ENCODE measurements around the gene SPATS2.
A peak's percentile ranks its signal among the peaks of the same experiment; 100 is the strongest.

SPATS2 gene

DNA sequence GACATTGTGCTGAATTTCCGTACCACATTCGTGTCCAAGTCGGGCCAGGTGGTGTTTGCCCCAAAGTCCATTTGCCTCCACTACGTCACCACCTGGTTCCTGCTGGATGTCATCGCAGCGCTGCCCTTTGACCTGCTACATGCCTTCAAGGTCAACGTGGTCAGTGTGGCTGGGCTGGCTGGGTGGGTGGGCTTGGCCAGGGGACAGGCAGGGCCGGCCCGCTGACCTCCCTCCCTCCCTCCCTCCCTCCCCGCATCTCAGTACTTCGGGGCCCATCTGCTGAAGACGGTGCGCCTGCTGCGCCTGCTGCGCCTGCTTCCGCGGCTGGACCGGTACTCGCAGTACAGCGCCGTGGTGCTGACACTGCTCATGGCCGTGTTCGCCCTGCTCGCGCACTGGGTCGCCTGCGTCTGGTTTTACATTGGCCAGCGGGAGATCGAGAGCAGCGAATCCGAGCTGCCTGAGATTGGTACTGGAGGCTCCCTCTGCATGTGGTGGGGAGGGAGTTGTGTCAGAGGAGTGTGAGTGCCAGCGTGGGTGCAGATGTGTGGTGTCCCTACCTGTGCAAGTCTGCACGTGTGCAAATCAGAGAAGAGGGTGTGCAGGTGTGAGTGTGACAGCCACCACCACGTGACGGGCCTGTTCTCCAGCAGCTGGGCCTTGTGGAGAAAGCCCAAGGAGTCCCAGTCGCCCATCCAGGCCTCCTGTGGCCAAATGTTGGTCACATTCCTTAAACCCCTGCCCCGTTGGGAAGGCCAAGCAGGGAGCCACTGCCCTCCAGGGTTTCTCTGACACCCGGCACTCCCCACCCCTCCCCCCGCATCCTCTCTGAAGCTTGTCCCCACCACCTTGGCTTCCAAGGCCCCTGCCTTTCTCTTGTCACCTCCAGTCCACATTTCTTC, 176.9 kb downstream of the SPATS2 start:
- ATAC-seq (replicated peaks): no peak
- Mint-ChIP-seq H3K9me3 (no peaks in the 10 kb centered on the region), H3K27ac (no peak overlapping the region), H3K27me3 (peaks cover 22 to 54% of the 10 kb centered on the region in 2 donors), H3K4me1 (ENCODE audit: low read depth in 2 of 2) (peaks cover 12 to 19% of the 10 kb centered on the region in 2 donors), H3K4me3 (no peak overlapping the region), H3K36me3 (ENCODE audit: insufficient read depth) (no peaks in the 10 kb centered on the region)
- no peak for DNase-seq

DNA sequence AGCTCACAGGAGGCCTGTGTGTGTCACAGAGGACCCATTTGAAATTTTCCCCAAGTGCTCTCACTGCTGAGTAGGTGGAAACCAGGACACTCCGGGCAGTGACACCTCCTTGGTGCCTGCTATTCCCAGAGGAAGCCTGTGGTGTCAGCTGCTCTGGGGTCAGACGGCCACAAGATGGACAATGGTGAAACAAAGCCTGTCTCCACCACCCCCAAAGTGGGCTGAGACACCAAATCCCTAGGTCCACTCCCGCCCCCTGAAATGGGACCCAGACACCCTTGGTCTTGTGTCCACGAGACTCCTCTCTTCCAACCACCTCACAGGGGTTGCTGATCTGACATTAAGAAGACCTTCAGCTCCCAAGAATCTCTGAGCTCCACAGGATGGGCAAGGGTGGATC, 178.6 kb downstream of the SPATS2 start:
- DNase-seq: no peak
- Mint-ChIP-seq H3K27ac (no peak overlapping the region), H3K27me3 (peaks cover 30 to 60% of the 10 kb centered on the region in 2 donors), H3K4me3 (no peak overlapping the region), H3K9me3 (no peaks in the 10 kb centered on the region), H3K4me1 (ENCODE audit: low read depth in 2 of 2) (peaks cover 5 to 9% of the 10 kb centered on the region in 2 donors), H3K36me3 (ENCODE audit: insufficient read depth) (no peaks in the 10 kb centered on the region)
- ATAC-seq (replicated peaks): no peak

DNA sequence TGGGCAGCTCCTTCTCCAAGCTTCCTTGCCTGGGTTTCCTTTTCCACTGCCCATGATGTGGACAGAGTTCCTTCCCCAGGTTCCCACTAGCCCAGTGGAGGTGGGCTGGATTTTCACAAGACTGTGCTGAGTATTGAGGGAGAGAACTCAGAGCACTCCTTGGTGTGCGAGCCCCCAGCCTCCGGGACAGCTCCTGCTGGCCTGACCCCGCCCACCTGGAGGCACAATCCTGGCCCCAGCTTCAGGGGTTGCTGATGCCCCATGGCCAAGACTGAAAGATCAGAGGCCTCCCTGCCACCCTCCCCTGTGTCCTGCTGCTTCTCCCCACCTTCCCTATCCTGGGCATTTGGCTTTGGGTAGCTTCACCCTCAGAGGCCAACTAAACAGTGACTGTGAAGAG, 179.2 kb downstream of the SPATS2 start:
- H3K27me3 Mint-ChIP-seq: peaks cover 30 to 62% of the 10 kb centered on the region in 2 donors
- peaks cover 2 to 9% of the 10 kb centered on the region in 2 donors for H3K4me1 Mint-ChIP-seq (ENCODE audit: low read depth in 2 of 2)

DNA sequence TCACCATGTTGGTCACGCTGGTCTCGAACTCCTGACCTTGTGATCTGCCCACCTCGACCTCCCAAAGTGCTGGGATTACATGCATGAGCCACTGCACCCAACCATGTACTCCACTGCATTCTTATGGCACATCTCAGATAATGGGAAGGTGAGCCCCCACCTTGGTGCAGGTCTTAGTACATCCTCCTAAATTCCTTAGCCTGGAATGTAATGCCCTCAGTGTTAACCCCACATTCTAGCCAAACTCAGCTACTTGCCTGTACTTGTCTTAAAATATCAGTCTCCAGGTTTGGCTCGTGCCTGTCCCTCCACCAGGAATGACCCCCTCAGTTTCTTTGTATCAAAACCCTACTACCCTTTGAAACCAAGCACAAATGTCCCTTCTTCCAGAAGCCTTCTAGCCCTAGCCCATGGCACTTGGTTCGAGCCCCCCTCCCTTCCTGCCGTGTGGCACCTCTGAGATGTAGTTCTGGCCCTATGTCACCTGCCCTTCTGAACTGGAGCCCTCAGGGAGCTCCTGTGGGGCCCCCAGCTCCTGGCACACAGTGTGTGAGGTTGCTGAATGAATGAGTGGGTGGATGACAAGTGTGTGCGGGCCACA, 179.9 kb downstream of the SPATS2 start:
- Mint-ChIP-seq H3K4me3 (no peak overlapping the region), H3K4me1 (ENCODE audit: low read depth in 2 of 2) (peaks cover 0 to 9% of the 10 kb centered on the region in 2 donors), H3K36me3 (ENCODE audit: insufficient read depth) (no peaks in the 10 kb centered on the region), H3K9me3 (no peaks in the 10 kb centered on the region), H3K27me3 (peaks cover 30 to 62% of the 10 kb centered on the region in 2 donors), H3K27ac (peak overlapping the region in 1 of 2 donors; percentile 36)
- DNase-seq (no peak), ATAC-seq (replicated peaks) (no peak)

More for the DNA sequence above, 179.2 kb downstream of the SPATS2 start:
- Mint-ChIP-seq H3K4me3 (no peak overlapping the region), H3K27ac (no peak overlapping the region), H3K36me3 (ENCODE audit: insufficient read depth) (no peaks in the 10 kb centered on the region), H3K9me3 (no peaks in the 10 kb centered on the region)
- DNase-seq: no peak
- ATAC-seq (replicated peaks): no peak

DNA sequence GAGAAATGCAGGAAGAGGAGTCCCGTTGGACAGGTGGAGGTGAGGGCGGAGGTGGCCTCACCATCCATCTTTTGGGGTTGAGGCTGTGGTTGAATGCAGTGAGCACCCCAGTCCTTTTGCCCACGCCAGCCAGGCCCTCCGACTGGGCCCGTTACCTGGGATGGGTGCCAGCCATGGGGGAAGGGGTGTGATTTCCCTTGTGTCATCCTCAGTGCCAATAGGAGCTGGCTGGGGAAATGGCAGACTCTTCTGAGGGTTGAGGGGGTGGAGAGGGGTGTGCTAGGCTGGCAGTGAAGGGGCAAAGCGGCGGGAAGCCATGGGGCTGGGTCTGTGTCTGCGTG, 181.2 kb downstream of the SPATS2 start:
- ATAC-seq (replicated peaks) (no peak), DNase-seq (no peak)
- Mint-ChIP-seq H3K36me3 (ENCODE audit: insufficient read depth) (no peaks in the 10 kb centered on the region), H3K27me3 (peaks cover 30 to 62% of the 10 kb centered on the region in 2 donors), H3K4me1 (ENCODE audit: low read depth in 2 of 2) (peaks cover 4 to 10% of the 10 kb centered on the region in 2 donors), H3K4me3 (peak overlapping the region; percentile 62 to 73), H3K9me3 (no peaks in the 10 kb centered on the region), H3K27ac (no peak overlapping the region)

DNA sequence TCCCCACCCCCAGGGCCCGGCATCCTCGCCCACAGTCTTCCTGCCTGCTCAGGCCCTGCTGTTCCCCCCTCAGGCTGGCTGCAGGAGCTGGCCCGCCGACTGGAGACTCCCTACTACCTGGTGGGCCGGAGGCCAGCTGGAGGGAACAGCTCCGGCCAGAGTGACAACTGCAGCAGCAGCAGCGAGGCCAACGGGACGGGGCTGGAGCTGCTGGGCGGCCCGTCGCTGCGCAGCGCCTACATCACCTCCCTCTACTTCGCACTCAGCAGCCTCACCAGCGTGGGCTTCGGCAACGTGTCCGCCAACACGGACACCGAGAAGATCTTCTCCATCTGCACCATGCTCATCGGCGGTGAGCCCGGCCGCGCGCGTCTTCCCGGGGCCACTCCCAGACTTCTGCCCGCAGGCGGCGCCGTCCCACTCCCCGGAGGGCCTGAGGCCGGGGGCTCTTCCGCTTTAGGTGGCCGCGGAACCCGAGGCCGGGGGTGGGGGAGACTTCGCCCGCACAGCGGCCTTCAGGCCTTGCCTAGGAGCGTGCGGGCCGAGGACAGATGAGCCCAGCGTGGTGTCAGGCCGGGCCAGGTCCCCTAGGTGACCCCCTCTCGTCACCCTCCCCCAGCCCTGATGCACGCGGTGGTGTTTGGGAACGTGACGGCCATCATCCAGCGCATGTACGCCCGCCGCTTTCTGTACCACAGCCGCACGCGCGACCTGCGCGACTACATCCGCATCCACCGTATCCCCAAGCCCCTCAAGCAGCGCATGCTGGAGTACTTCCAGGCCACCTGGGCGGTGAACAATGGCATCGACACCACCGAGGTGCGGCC, 181.8 kb downstream of the SPATS2 start:
- Mint-ChIP-seq H3K27me3 (peaks cover 30 to 62% of the 10 kb centered on the region in 2 donors), H3K27ac (no peak overlapping the region), H3K4me1 (ENCODE audit: low read depth in 2 of 2) (peaks cover 6 to 13% of the 10 kb centered on the region in 2 donors), H3K36me3 (ENCODE audit: insufficient read depth) (peaks cover under 1% of the 10 kb centered on the region), H3K4me3 (peak overlapping the region; percentile 62 to 73), H3K9me3 (no peaks in the 10 kb centered on the region)
- no peak for DNase-seq
- ATAC-seq (replicated peaks): peak; percentile 55

DNA sequence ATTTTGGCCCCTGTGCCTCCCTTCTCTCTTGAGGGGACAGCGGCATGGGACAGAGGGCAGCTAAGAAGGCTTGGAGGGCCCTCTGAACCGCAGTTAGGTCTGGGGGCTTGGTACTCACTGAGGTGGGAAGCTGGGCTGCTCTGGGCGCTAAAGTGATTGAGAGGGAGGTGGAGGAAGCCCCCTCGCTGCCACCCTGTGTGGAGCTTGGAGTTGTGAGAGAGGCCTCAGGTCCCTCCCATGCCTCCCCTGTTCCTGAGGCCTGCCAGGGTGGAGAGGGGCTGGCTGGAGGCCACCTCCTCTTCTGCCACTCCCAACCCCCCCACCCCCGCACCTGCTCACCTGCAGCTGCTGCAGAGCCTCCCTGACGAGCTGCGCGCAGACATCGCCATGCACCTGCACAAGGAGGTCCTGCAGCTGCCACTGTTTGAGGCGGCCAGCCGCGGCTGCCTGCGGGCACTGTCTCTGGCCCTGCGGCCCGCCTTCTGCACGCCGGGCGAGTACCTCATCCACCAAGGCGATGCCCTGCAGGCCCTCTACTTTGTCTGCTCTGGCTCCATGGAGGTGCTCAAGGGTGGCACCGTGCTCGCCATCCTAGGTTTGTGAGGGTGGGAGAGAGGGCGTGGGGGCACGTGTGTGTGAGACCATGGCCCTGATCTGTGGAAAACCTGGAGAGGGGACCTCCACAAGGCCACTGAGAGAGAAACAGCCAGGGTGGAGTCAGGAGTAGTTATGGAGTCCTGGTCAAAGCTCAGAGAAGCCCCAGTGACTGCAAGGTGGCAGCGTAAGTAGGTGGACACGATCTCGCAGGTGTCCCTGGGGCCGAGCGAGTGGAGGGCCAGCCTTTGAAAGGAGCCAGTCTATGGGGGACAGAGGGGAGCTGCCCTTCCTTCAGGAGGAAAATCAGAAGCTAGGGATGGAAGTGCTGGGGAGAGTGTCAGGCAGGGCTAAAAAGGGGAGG, 182.8 kb downstream of the SPATS2 start:
- no peak overlapping the region for H3K27ac Mint-ChIP-seq
- ATAC-seq (replicated peaks) (no peak), DNase-seq (no peak)
- peaks cover 30 to 58% of the 10 kb centered on the region in 2 donors for H3K27me3 Mint-ChIP-seq
- peak overlapping the region in 1 of 2 donors; percentile 73 for H3K4me3 Mint-ChIP-seq
- H3K36me3 Mint-ChIP-seq (ENCODE audit: insufficient read depth): peaks cover 4% of the 10 kb centered on the region
- H3K4me1 Mint-ChIP-seq (ENCODE audit: low read depth in 2 of 2): peaks cover 6 to 9% of the 10 kb centered on the region in 2 donors
- no peaks in the 10 kb centered on the region for H3K9me3 Mint-ChIP-seq

DNA sequence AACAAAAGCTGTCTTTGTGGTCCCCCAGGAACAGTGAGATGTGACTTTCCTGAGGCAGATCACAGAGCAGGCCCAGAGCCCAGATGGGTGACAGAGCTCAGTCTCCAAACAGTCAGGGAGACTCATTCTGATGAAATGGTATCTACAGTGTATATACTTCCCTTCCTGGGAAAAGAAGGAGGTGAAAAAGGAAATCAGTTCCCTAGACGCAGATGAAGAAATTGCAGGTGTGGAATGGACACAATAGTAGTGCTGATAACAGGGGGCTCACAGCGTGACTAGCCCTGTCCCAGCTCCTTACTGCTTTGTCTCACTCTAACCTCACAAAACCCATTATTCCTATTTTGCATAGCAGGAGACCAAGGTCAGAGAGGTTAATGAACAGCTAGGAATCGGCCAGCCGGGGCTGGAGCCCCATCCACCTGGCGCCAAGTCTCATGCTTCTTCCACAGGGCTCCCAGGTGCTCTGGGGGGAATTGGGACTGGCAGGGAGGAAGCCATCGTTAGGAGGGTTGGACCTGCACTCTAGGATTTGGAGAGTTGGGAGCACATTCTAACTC, 183.5 kb downstream of the SPATS2 start:
- no peak overlapping the region for H3K27ac Mint-ChIP-seq
- DNase-seq: no peak

DNA sequence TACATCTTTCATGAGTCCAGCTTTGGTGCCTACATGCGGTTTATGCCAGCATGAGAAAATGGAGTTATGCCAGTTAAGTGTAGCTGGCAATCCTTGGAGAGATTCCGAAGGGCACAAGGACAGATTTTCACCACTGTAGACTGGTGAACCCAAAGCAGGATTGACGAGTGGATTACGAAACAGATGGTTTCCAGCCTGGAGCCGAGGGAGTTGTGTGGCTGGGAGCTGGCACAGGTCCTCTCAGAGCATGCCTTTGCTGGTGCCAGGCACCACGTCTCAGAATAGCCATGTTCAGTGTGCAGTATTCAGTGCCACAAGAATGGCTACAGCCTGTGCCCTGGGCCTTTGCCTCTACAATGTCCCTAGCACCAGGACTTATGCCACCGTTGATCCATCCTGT, 184.8 kb downstream of the SPATS2 start:
- H3K9me3 Mint-ChIP-seq: no peaks in the 10 kb centered on the region

More for the DNA sequence above, 183.5 kb downstream of the SPATS2 start:
- H3K9me3 Mint-ChIP-seq: no peaks in the 10 kb centered on the region
- H3K4me3 Mint-ChIP-seq: no peak overlapping the region
- ATAC-seq (replicated peaks): no peak
- H3K36me3 Mint-ChIP-seq (ENCODE audit: insufficient read depth): peaks cover 4% of the 10 kb centered on the region
- peaks cover 30 to 51% of the 10 kb centered on the region in 2 donors for H3K27me3 Mint-ChIP-seq
- peaks cover 6 to 9% of the 10 kb centered on the region in 2 donors for H3K4me1 Mint-ChIP-seq (ENCODE audit: low read depth in 2 of 2)

DNA sequence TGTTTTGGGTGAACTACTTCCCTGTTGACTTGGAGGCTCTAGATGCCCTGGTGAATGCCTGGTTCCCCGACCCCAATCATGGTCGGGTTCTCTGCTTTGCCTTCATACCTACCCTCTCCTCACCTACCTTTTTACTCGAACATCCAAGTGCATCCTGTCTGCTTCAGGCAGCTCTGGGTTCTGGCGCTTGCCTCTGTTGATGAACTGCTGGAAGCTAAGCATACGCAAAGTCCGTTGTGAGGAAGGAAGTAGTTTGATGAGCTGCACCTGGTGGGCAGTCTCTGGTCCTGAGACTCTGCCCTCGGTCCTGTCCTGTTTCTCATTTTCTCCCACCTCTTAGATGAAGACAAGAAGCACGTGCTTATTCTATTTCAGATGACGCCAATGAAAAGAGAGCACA, 185.2 kb downstream of the SPATS2 start:
- H3K9me3 Mint-ChIP-seq: no peaks in the 10 kb centered on the region
- H3K27me3 Mint-ChIP-seq: peaks cover 25 to 34% of the 10 kb centered on the region in 2 donors
- peaks cover 6 to 12% of the 10 kb centered on the region in 2 donors for H3K4me1 Mint-ChIP-seq (ENCODE audit: low read depth in 2 of 2)
- DNase-seq (no peak), ATAC-seq (replicated peaks) (no peak)
- peaks cover 10% of the 10 kb centered on the region for H3K36me3 Mint-ChIP-seq (ENCODE audit: insufficient read depth)
- H3K4me3 Mint-ChIP-seq: no peak overlapping the region
- H3K27ac Mint-ChIP-seq: no peak overlapping the region

More for the DNA sequence above, 184.8 kb downstream of the SPATS2 start:
- peaks cover 6 to 12% of the 10 kb centered on the region in 2 donors for H3K4me1 Mint-ChIP-seq (ENCODE audit: low read depth in 2 of 2)
- DNase-seq: no peak
- peaks cover 29 to 38% of the 10 kb centered on the region in 2 donors for H3K27me3 Mint-ChIP-seq
- no peak for ATAC-seq (replicated peaks)
- H3K36me3 Mint-ChIP-seq (ENCODE audit: insufficient read depth): peaks cover 10% of the 10 kb centered on the region
- H3K4me3 Mint-ChIP-seq: no peak overlapping the region
- H3K27ac Mint-ChIP-seq: no peak overlapping the region

DNA sequence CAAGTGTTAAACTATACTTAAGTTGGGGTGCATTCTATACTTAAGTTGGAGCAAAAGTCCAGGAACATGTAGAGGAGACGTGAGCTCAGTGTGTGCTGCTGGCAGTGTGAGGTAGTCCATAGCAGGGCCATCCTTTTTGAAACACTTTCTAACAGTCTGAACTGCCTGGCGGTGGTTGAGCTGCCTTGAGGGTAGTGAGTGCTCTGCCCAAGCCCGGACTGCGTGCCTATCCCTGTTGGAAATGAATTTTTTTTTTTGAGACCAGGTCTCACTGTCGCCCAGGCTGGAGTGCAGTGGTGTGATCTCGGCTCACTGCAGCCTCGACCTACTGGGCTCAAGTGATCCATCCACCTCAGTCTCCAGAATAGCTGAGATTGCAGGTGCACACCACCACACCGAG, 185.6 kb downstream of the SPATS2 start:
- Mint-ChIP-seq H3K4me1 (ENCODE audit: low read depth in 2 of 2) (peaks cover 6 to 12% of the 10 kb centered on the region in 2 donors), H3K36me3 (ENCODE audit: insufficient read depth) (peaks cover 10% of the 10 kb centered on the region), H3K27ac (no peak overlapping the region), H3K27me3 (peaks cover 20 to 29% of the 10 kb centered on the region in 2 donors), H3K4me3 (no peak overlapping the region), H3K9me3 (no peaks in the 10 kb centered on the region)
- DNase-seq (no peak), ATAC-seq (replicated peaks) (no peak)

DNA sequence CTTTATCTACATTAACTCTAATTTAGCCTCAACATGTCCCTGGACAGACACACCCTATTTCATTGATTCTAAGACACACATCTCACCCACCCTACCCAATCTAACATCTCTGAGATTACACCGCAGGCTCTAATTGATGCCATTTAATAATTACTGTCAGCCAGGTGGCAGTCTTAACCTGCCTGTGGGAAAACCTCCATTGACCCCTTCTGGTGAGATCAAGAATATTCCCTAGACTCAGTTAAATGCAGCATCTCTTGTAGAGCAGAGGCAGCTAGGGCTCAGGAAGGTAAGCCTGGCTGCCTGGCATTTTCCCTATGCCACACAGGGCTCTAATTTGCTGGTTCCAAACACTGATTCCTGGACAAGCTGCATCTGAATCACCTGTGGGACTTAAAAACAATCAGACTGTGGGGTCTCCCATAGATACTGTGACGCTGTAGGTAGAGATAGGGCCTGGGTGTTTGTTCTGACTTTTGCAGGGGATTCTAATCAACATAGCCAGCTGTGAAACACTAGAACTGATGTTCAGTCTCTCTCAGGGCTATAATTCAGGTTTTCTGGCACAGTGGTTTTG, 186.3 kb downstream of the SPATS2 start:
- Mint-ChIP-seq H3K27me3 (peaks cover 13 to 22% of the 10 kb centered on the region in 2 donors), H3K4me1 (ENCODE audit: low read depth in 2 of 2) (peaks cover 6 to 10% of the 10 kb centered on the region in 2 donors), H3K4me3 (no peak overlapping the region), H3K9me3 (no peaks in the 10 kb centered on the region), H3K36me3 (ENCODE audit: insufficient read depth) (peaks cover 10% of the 10 kb centered on the region), H3K27ac (no peak overlapping the region)
- DNase-seq: no peak
- peak; percentile 77 for ATAC-seq (replicated peaks)
